NB4 (cell line): ENCODE measurements around the gene HSPG2.

Experiments used
- DNase-seq: peaks from one replicate; pipeline ENCODE4 v3.0.0; 2010; ENCODE audit warnings: low read depth
- H3K4me3 ChIP-seq: one replicate; pipeline ENCODE4 v1.5.1; 2011; ENCODE audit warnings: mild to moderate bottlenecking, low read depth, low read length, moderate library complexity
- CTCF ChIP-seq: IDR thresholded peaks from one replicate; pipeline ENCODE4 v1.5.1; 2012; ENCODE audit warnings: low read depth, low read length
- MAX ChIP-seq: IDR thresholded peaks from 2 replicates; pipeline ENCODE4 v1.6.1; 2011; ENCODE audit warnings: low read depth, low read length
- MYC ChIP-seq: IDR thresholded peaks from 2 replicates; pipeline ENCODE4 v1.6.1; 2011; ENCODE audit warnings: low read depth, low read length
- POLR2A ChIP-seq: IDR thresholded peaks from 2 replicates; pipeline ENCODE4 v1.6.1; 2011; ENCODE audit warnings: mild to moderate bottlenecking; ENCODE audit not compliant: insufficient read length; ENCODE audit errors: extremely low read depth

The HSPG2 gene

GRCh38 chr1:21840981-21841380 lies 96.1 kb downstream of the HSPG2 start:
- H3K4me3 ChIP-seq: no peak overlapping the region
- DNase-seq: no peak
- no peak for TF ChIP-seq CTCF
- TF ChIP-seq POLR2A: no peak
- TF ChIP-seq MYC: no peak
- TF ChIP-seq MAX: no peak

GRCh38 chr1:21839337-21840037 lies 97.6 kb downstream of the HSPG2 start:
- no peak for DNase-seq
- TF ChIP-seq POLR2A (no peak), CTCF (no peak), MAX (no peak), MYC (no peak)
- H3K4me3 ChIP-seq: no peak overlapping the region

- no peak for DNase-seq
- TF ChIP-seq MYC: no peak
- TF ChIP-seq MAX: no peak
- no peak for TF ChIP-seq POLR2A
- no peak for TF ChIP-seq CTCF
- no peak overlapping the region for H3K4me3 ChIP-seq
Observed at GRCh38 chr1:21838359-21839157, 98.6 kb downstream of the HSPG2 start.

- TF ChIP-seq POLR2A: no peak
- TF ChIP-seq CTCF: no peak
- DNase-seq: no peak
- H3K4me3 ChIP-seq: no peak overlapping the region
Observed at GRCh38 chr1:21837476-21837875, 99.6 kb downstream of the HSPG2 start.

GRCh38 chr1:21836729-21837128 lies 100.4 kb downstream of the HSPG2 start:
- no peak for DNase-seq

More at GRCh38 chr1:21836729-21837128, 100.4 kb downstream of the HSPG2 start:
- no peak for TF ChIP-seq MAX
- no peak for TF ChIP-seq MYC
- TF ChIP-seq POLR2A: no peak
- TF ChIP-seq CTCF: no peak
- no peak overlapping the region for H3K4me3 ChIP-seq
